ENCODE measurements around the gene IL1F10. TPM values are rescaled to one million over a fixed set of nuclear protein-coding genes. Genes with fewer than 3 reads are reported as not detected.

The IL1F10 gene
- total and polyA plus RNA-seq, 9 donors = not detected

DNA sequence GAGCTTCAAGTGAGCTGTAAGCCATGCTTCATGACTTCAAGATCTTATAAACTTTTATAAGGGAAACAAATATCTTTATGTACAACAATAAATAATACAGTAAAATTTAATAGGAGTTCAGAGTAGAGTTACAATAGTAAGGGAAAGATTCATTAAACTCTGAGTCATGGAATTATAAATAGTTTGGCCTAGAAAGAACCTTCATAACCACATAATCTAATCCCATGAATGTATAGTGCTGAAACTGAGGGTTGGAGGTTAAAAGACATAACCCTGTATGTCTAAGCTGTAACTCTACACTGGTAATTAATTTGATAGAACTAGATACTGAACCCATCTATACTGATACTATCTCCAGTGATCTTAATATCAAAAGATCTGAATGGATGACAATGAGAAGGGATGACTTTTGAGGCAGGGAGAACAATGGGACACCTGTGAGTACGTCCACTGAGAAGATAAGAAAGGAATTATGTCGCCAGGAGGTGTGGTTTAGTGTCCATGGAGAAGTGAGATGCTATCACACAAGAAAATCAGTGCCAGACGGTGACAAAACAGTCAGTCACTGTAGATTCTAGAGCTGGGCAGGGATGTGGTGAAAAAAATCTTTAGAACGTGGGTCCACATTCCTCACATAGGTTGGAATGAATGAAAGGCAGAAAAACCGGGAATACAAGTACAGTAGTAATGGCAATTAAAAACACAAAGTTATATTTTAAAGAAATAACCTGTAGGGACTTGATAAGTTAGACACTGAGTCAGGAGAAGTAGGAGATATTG lies 1.1 kb downstream of the IL1F10 start:
- DNase-seq = no peak
- Histone ChIP-seq H3K27me3 (ENCODE audit: control insufficient read depth, insufficient read depth, low read length) (no peaks in the 10 kb centered on the region), H3K27ac (ENCODE audit: low read length) (no peak overlapping the region), H3K9me3 (replicated peaks; ENCODE audit: control insufficient read depth, low read depth, low read length) (no peaks in the 10 kb centered on the region), H3K4me1 (ENCODE audit: control insufficient read depth, insufficient read depth, low read length) (peaks cover 1% of the 10 kb centered on the region), H3K36me3 (ENCODE audit: control insufficient read depth, insufficient read depth, low read length) (no peaks in the 10 kb centered on the region), H3K4me3 (ENCODE audit: low read length) (no peak overlapping the region)
- no CpG with 5 or more reads among the region's 5 CpGs for WGBS (ENCODE audit: insufficient coverage)

DNA sequence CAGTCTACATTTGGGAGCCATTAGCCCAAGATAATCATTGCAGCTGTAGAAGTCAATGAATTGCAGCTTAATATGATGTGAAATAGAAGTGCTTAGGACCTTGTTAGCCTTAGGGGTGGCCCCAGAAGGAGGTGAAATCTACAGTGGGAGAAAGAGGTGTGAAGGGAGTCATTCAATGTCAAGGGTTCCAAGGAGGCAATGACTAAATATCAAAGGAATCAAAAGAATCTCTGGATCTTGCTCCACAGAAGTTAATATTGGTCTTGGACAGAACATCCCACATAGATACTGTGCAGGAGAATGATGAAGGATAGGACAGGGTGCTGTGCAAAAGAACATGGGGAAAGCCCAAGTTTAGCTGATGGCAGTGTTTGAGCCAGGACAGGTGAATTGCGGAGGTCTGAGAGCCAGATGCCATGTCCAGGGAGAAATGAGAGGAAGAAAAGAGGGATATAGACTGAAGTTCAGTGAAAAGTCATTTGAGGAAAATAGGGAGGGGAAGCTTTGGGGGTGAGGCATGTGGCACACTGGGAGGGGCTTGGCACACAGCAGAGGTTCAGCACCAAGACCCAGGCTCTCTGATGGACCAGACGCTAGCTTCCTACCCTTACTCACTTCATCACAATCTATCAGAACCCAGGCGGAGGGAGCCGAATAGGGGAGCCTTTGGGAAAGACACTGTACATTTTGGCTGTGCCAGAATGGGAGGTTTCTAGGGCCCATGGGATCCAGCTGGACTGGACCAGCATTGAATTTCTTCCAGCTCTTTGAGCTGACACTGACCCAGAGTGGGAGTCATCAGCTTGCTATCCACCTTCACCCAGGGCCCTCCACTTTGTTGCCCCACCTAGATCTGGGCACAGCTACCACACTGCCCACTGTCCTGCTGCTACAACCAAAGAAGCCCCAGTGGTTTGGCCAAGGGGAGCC lies 2.2 kb downstream of the IL1F10 start:
- H3K9me3 ChIP-seq (replicated peaks; ENCODE audit: control insufficient read depth, low read depth, low read length) = no peaks in the 10 kb centered on the region
- H3K4me1 ChIP-seq (ENCODE audit: control insufficient read depth, insufficient read depth, low read length) = peaks cover 9% of the 10 kb centered on the region
- no peak for DNase-seq
- no peak overlapping the region for H3K27ac ChIP-seq (ENCODE audit: low read length)
- 100% methylated on average over 1 of the region's 4 CpGs for WGBS (ENCODE audit: insufficient coverage)
- no peak overlapping the region for H3K4me3 ChIP-seq (ENCODE audit: low read length)
- no peaks in the 10 kb centered on the region for H3K36me3 ChIP-seq (ENCODE audit: control insufficient read depth, insufficient read depth, low read length)
- no peaks in the 10 kb centered on the region for H3K27me3 ChIP-seq (ENCODE audit: control insufficient read depth, insufficient read depth, low read length)

DNA sequence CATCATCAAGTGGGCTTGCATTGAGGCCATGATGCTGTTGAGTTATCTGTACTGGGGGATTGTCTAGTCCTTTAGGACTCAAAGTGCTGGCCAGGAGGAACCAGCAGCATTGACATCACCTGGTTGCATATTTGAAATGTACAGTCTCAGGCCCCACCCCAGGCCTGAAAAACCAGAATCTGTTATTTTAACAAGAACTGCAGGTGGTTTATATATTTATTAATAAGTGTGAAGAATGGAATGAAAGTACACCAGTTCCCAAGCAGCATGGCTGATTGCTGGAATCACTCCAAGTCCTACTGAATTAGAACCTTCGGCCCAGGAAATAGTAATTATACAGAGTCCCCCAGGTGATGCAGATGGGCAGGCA lies 2.8 kb downstream of the IL1F10 start:
- H3K4me3 ChIP-seq (ENCODE audit: low read length) = no peak overlapping the region
- WGBS (ENCODE audit: insufficient coverage) = no CpG with 5 or more reads among the region's 1 CpG
- H3K27ac ChIP-seq (ENCODE audit: low read length) = no peak overlapping the region
- no peaks in the 10 kb centered on the region for H3K9me3 ChIP-seq (replicated peaks; ENCODE audit: control insufficient read depth, low read depth, low read length)
- H3K36me3 ChIP-seq (ENCODE audit: control insufficient read depth, insufficient read depth, low read length) = no peaks in the 10 kb centered on the region
- DNase-seq = no peak
- no peaks in the 10 kb centered on the region for H3K27me3 ChIP-seq (ENCODE audit: control insufficient read depth, insufficient read depth, low read length)
- peaks cover 9% of the 10 kb centered on the region for H3K4me1 ChIP-seq (ENCODE audit: control insufficient read depth, insufficient read depth, low read length)

DNA sequence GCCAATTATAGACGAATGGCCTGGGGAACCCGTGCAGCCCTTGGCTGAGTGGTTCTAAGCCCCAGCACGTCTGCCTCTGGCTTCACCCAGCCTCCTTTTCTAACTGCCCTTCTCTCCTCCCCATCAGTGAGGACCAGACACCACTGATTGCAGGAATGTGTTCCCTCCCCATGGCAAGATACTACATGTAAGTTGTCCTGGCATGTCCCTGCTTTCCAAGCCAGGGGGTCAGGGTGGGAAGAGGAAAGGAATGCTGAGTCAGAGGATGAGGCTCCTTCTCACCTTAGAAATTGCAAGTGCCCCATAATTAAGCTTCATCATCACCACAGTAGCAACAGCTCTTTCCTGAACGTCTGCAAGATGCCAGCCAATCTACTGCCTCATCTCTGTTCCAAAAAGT lies 4.8 kb downstream of the IL1F10 start:
- H3K4me3 ChIP-seq (ENCODE audit: low read length) = no peak overlapping the region
- H3K9me3 ChIP-seq (replicated peaks; ENCODE audit: control insufficient read depth, low read depth, low read length) = no peaks in the 10 kb centered on the region
- no peaks in the 10 kb centered on the region for H3K27me3 ChIP-seq (ENCODE audit: control insufficient read depth, insufficient read depth, low read length)
- no peak for DNase-seq
- WGBS (ENCODE audit: insufficient coverage) = 67% methylated on average over 1 of the region's 4 CpGs
- no peak overlapping the region for H3K27ac ChIP-seq (ENCODE audit: low read length)
- peaks cover 9% of the 10 kb centered on the region for H3K4me1 ChIP-seq (ENCODE audit: control insufficient read depth, insufficient read depth, low read length)
- H3K36me3 ChIP-seq (ENCODE audit: control insufficient read depth, insufficient read depth, low read length) = no peaks in the 10 kb centered on the region

DNA sequence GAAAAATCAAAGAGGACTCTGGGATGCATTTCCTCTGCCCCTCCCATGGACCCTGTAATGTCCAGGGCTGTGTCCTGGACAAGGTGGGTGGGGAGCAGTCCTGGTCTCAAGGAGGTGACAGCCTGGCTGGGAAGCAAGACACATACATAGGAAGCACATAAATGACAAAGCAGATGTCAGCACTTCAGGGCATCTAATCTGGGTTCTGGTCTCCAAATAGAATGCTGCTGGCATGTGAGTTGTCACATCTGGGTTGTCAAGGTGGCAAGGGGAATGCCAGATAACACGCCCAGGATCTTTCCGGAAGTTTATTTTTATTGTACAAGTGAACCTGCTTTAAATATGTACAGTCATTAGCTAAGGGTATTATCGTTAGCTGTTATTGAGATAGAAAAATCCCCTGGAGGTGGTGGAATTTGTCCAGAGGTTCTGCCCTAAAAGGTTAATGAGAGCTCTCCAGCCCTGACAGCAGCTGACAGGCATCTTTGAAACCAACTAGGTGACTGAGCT lies 5.6 kb downstream of the IL1F10 start:
- Histone ChIP-seq H3K27me3 (ENCODE audit: control insufficient read depth, insufficient read depth, low read length) (no peaks in the 10 kb centered on the region), H3K9me3 (replicated peaks; ENCODE audit: control insufficient read depth, low read depth, low read length) (no peaks in the 10 kb centered on the region), H3K27ac (ENCODE audit: low read length) (no peak overlapping the region), H3K4me1 (ENCODE audit: control insufficient read depth, insufficient read depth, low read length) (peaks cover 17% of the 10 kb centered on the region), H3K36me3 (ENCODE audit: control insufficient read depth, insufficient read depth, low read length) (no peaks in the 10 kb centered on the region), H3K4me3 (ENCODE audit: low read length) (no peak overlapping the region)
- no peak for DNase-seq
- WGBS (ENCODE audit: insufficient coverage) = 100% methylated on average over 2 of the region's 3 CpGs

DNA sequence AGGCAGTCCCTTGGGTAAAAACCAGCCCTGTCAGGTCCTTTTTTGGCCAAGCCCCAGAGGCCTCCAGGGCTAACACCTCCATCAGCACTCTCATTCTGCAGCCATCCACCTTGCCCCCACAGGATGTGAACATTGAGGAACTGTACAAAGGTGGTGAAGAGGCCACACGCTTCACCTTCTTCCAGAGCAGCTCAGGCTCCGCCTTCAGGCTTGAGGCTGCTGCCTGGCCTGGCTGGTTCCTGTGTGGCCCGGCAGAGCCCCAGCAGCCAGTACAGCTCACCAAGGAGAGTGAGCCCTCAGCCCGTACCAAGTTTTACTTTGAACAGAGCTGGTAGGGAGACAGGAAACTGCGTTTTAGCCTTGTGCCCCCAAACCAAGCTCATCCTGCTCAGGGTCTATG lies 7.3 kb downstream of the IL1F10 start:
- H3K36me3 ChIP-seq (ENCODE audit: control insufficient read depth, insufficient read depth, low read length) = no peaks in the 10 kb centered on the region

DNA sequence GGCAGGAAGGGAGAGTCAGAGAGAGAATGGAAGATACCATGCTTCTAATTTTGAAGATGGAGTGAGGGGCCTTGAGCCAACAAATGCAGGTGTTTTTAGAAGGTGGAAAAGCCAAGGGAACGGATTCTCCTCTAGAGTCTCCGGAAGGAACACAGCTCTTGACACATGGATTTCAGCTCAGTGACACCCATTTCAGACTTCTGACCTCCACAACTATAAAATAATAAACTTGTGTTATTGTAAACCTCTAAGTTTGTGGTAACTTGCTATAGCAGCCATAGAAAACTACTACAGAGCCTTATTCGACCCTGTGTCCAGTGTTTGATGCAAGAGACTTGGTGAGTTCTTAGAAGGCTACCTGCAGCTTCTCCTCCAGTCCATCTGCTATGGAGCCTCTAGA lies 7.8 kb downstream of the IL1F10 start:
- H3K9me3 ChIP-seq (replicated peaks; ENCODE audit: control insufficient read depth, low read depth, low read length) = no peaks in the 10 kb centered on the region
- no peak overlapping the region for H3K4me3 ChIP-seq (ENCODE audit: low read length)
- peaks cover 21% of the 10 kb centered on the region for H3K4me1 ChIP-seq (ENCODE audit: control insufficient read depth, insufficient read depth, low read length)
- H3K27ac ChIP-seq (ENCODE audit: low read length) = no peak overlapping the region
- no peaks in the 10 kb centered on the region for H3K36me3 ChIP-seq (ENCODE audit: control insufficient read depth, insufficient read depth, low read length)
- no peaks in the 10 kb centered on the region for H3K27me3 ChIP-seq (ENCODE audit: control insufficient read depth, insufficient read depth, low read length)
- DNase-seq = no peak
- WGBS (ENCODE audit: insufficient coverage) = no CpG with 5 or more reads among the region's 3 CpGs

More for the DNA sequence above, 7.3 kb downstream of the IL1F10 start:
- WGBS (ENCODE audit: insufficient coverage) = 73% methylated on average over 2 of the region's 5 CpGs
- DNase-seq = no peak
- Histone ChIP-seq H3K4me1 (ENCODE audit: control insufficient read depth, insufficient read depth, low read length) (peaks cover 21% of the 10 kb centered on the region), H3K9me3 (replicated peaks; ENCODE audit: control insufficient read depth, low read depth, low read length) (no peaks in the 10 kb centered on the region), H3K27ac (ENCODE audit: low read length) (no peak overlapping the region), H3K4me3 (ENCODE audit: low read length) (no peak overlapping the region), H3K27me3 (ENCODE audit: control insufficient read depth, insufficient read depth, low read length) (no peaks in the 10 kb centered on the region)

DNA sequence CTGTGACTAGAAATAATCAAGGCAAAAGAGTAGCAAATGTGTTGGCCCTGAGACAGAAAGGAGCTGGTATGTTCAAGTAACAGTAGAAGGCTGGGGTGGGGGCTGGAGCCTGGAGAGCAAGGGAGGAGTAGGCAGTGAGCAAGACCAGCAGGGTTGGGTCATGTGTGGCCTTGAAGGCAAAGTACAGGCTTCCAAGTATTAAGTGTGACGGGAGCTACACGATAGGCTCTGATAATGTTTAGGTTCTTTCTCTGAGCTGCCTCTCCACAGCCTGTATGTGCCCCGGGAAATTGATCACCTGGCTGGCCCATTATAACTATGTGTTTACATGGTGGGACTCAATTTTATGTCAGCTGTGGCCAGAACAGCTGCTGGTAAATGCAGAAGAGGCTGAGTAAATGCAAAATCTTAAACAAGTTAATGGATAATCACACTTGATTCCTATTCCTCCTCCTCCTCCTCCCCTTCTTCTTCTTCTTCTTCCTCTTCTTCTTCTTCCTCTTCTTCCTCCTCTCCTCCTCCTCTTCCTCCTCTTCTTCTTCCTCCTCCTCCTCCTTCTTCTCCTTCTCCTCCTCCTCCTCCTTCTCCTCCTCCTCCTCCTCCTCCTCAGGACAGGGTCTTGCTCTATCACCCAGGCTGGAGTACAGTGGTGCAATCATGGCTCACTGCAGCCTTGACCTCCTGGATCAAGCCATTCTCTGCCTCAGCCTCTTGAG lies 9.3 kb downstream of the IL1F10 start:
- no peak overlapping the region for H3K27ac ChIP-seq (ENCODE audit: low read length)
- no peak overlapping the region for H3K4me3 ChIP-seq (ENCODE audit: low read length)
- H3K36me3 ChIP-seq (ENCODE audit: control insufficient read depth, insufficient read depth, low read length) = no peaks in the 10 kb centered on the region
- peak; percentile 12 for DNase-seq
- no peaks in the 10 kb centered on the region for H3K27me3 ChIP-seq (ENCODE audit: control insufficient read depth, insufficient read depth, low read length)
- peaks cover 21% of the 10 kb centered on the region for H3K4me1 ChIP-seq (ENCODE audit: control insufficient read depth, insufficient read depth, low read length)
- H3K9me3 ChIP-seq (replicated peaks; ENCODE audit: control insufficient read depth, low read depth, low read length) = no peaks in the 10 kb centered on the region
- 78% methylated on average over 3 of the region's 3 CpGs for WGBS (ENCODE audit: insufficient coverage)

DNA sequence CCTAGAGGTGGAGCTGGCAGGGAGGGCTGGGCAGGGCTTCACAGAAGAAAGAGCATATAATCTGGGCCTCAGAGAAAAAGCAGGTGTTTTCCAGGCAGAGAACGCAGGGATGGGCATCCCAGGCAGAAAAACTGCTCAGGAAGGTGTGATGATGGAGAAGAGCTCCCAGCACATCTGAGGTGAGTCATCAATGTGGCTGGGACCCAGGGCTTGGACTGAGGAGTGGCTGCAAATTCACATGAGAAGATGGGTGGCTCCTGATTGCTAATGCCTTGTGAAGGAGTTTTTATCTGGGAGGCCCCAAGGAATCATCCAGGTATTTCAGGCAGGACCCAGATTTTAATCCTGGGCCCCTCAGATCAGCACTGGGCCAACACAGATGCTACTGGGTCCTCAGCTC lies 10.2 kb downstream of the IL1F10 start:
- H3K9me3 ChIP-seq (replicated peaks; ENCODE audit: control insufficient read depth, low read depth, low read length) = no peaks in the 10 kb centered on the region
- H3K4me1 ChIP-seq (ENCODE audit: control insufficient read depth, insufficient read depth, low read length) = peaks cover 21% of the 10 kb centered on the region
- no peak overlapping the region for H3K27ac ChIP-seq (ENCODE audit: low read length)
- DNase-seq = no peak
- no peaks in the 10 kb centered on the region for H3K27me3 ChIP-seq (ENCODE audit: control insufficient read depth, insufficient read depth, low read length)
- no peaks in the 10 kb centered on the region for H3K36me3 ChIP-seq (ENCODE audit: control insufficient read depth, insufficient read depth, low read length)
- 44% methylated on average over 1 of the region's 1 CpG for WGBS (ENCODE audit: insufficient coverage)
- H3K4me3 ChIP-seq (ENCODE audit: low read length) = no peak overlapping the region

All from muscle of leg (tissue), 11 donors.